Endothelial cell of umbilical vein (primary cell): ENCODE measurements around the gene FRY. TPM values are rescaled to one million over a fixed set of nuclear protein-coding genes. Genes with fewer than 3 reads are reported as not detected.

Source experiments
- BruUV-seq: library from RNA; stranded (reverse); fragments of 400-500 nt; replicated peaks from 2 replicates; lab custom pipeline; 2021; lab: Mats Ljungman, UMichigan
- CTCF ChIA-PET: fragments of 300-600, 350-600 bp; sonication (Branson Sonifier 250); formaldehyde crosslinking; loops from one replicate; lab custom pipeline; 2021; ENCODE audit warnings: antibody characterized with exemption, inconsistent platforms; lab: Charles Lee
- POLR2A ChIA-PET: fragments of 300-600, 350-600 bp; sonication (Branson Sonifier 250); formaldehyde crosslinking; loops from one replicate; lab custom pipeline; 2021; ENCODE audit warnings: antibody characterized with exemption, inconsistent platforms; lab: Charles Lee
- DNase-seq: peaks from one replicate; pipeline ENCODE4 v3.0.0-alpha.2; 2011; ENCODE audit warnings: low read depth, low spot score
- FAIRE-seq: peaks from 2 replicates; lab custom pipeline; 2011; peaks lifted over from hg19 to GRCh38; lab: Jason Lieb, UNC
- H2AFZ ChIP-seq: 2 replicates; pipeline ENCODE4 v1.6.0; 2012; ENCODE audit warnings: low read depth, low read length, control low read depth, inconsistent platforms
- H3K27ac ChIP-seq: 2 replicates; pipeline ENCODE4 v1.5.1; 2011; ENCODE audit warnings: low read depth, mild to moderate bottlenecking, control low read depth, low read length, moderate library complexity; ENCODE audit not compliant: insufficient read depth
- H3K27me3 ChIP-seq, 2 experiments: 2 replicates each; pipeline versions ENCODE4 v1.6.0 to v1.6.1; 2011; ENCODE audit warnings: low read length in 2 of 2, mixed read lengths in 1 of 2; ENCODE audit not compliant: control insufficient read depth in 2 of 2, insufficient read depth in 2 of 2
- H3K36me3 ChIP-seq, 2 experiments: 2 replicates in 1 of 2; 3 replicates in 1 of 2; pipeline ENCODE4 v1.5.1; 2011; ENCODE audit warnings: low read length in 2 of 2, mild to moderate bottlenecking in 1 of 2, moderate library complexity in 1 of 2; ENCODE audit not compliant: control insufficient read depth in 2 of 2, insufficient read depth in 2 of 2; ENCODE audit errors: extremely low read depth in 1 of 2
- H3K4me1 ChIP-seq: 3 replicates; pipeline ENCODE4 v1.5.1; 2011; ENCODE audit warnings: mild to moderate bottlenecking, low read length; ENCODE audit not compliant: control insufficient read depth, insufficient read depth; ENCODE audit errors: extremely low read depth
- H3K4me2 ChIP-seq: 2 replicates; pipeline ENCODE4 v1.6.1; 2011; ENCODE audit warnings: low read length, control low read depth, mixed read lengths; ENCODE audit not compliant: insufficient read depth
- H3K4me3 ChIP-seq, 3 experiments: fragments of 200-600 bp in 1 of 3; sonication (generic), shearing (Covaris generic) in 1 of 3; replicated peaks in 1 of 3; 2 replicates each; pipeline ENCODE4 v1.5.1; 2011 to 2016; ENCODE audit warnings: control low read depth in 3 of 3, low read length in 3 of 3, mild to moderate bottlenecking in 2 of 3, inconsistent platforms in 1 of 3, low read depth in 1 of 3, moderate library complexity in 1 of 3; ENCODE audit not compliant: insufficient read depth in 1 of 3
- H3K79me2 ChIP-seq: 2 replicates; pipeline ENCODE4 v1.6.0; 2012; ENCODE audit warnings: low read length, inconsistent platforms; ENCODE audit not compliant: control insufficient read depth, insufficient read depth
- H3K9ac ChIP-seq: replicated peaks from 2 replicates; pipeline ENCODE3; 2011; ENCODE audit warnings: low read length, control low read depth; ENCODE audit not compliant: insufficient read depth; ENCODE audit errors: extremely low read depth
- H3K9me1 ChIP-seq: replicated peaks from 3 replicates; pipeline ENCODE4 v1.6.0; 2011; ENCODE audit warnings: mild to moderate bottlenecking, low read length; ENCODE audit not compliant: control insufficient read depth, insufficient read depth; ENCODE audit errors: extremely low read depth
- H3K9me3 ChIP-seq: replicated peaks from 2 replicates; pipeline ENCODE4 v1.5.1; 2012; ENCODE audit warnings: low read length, inconsistent platforms; ENCODE audit not compliant: control insufficient read depth, insufficient read depth
- H4K20me1 ChIP-seq: replicated peaks from 2 replicates; pipeline ENCODE3; 2011; ENCODE audit warnings: mild to moderate bottlenecking, low read length; ENCODE audit not compliant: control insufficient read depth, insufficient read depth; ENCODE audit errors: extremely low read depth
- EZH2 ChIP-seq: IDR thresholded peaks from 2 replicates; pipeline ENCODE4 v1.6.1; 2012; ENCODE audit warnings: borderline replicate concordance, low read depth, mild to moderate bottlenecking, moderate library complexity, low read length, inconsistent platforms; ENCODE audit not compliant: severe bottlenecking
- FOS ChIP-seq: IDR thresholded peaks from 2 replicates; pipeline ENCODE4 v1.6.1; 2011; ENCODE audit warnings: mild to moderate bottlenecking, low read length, moderate library complexity, borderline replicate concordance; ENCODE audit not compliant: insufficient read depth
- GATA2 ChIP-seq: IDR thresholded peaks from 2 replicates; pipeline ENCODE4 v1.7.0; 2011; ENCODE audit warnings: low read depth, mild to moderate bottlenecking, moderate library complexity, mixed read lengths, low read length; ENCODE audit not compliant: insufficient read length, insufficient read depth
- JUN ChIP-seq: IDR thresholded peaks from 2 replicates; pipeline ENCODE4 v1.6.1; 2011; ENCODE audit warnings: borderline replicate concordance, low read depth; ENCODE audit not compliant: insufficient read length, insufficient read depth
- MYC ChIP-seq: IDR thresholded peaks from one replicate; pipeline ENCODE4 v1.6.1; 2011; ENCODE audit warnings: mild to moderate bottlenecking, low read depth, low read length
- POLR2A ChIP-seq: IDR thresholded peaks from 2 replicates; pipeline ENCODE4 v1.6.1; 2012; ENCODE audit warnings: low read depth, mild to moderate bottlenecking, control low read depth, low read length
- POLR2AphosphoS5 ChIP-seq: IDR thresholded peaks from 2 replicates; pipeline ENCODE4 v1.6.1; 2012; ENCODE audit warnings: low read depth, mild to moderate bottlenecking, control low read depth, low read length, moderate library complexity; ENCODE audit not compliant: insufficient read depth
- dilution Hi-C: fragments of 300-500 bp; cut with MboI; formaldehyde crosslinking; loops from one replicate; pipeline ENCODE4 v1.15.0; 2019; ENCODE audit warnings: low sequenced_read_pairs; ENCODE audit not compliant: extremely low pct_ligation_motif_present
- intact Hi-C: fragments of 100-400 bp; cut with micrococcal nuclease; formaldehyde crosslinking; loops from one replicate; pipeline ENCODE4 v1.10.0; 2022
- polyA plus RNA-seq, 4 experiments: library from polyadenylated mRNA; depleted of rRNA in 3 of 4; stranded (reverse) in 3 of 4; unstranded in 1 of 4; fragments of >200 nt; gene quantifications; 2 replicates each; pipeline versions ENCODE4 v1.2.1 to v1.2.3, GENCODE V29; 2011 to 2012; ENCODE audit warnings: missing spikeins in 1 of 4
- total RNA-seq: library from RNA; stranded (reverse); gene quantifications from 2 replicates; pipeline ENCODE4 v1.2.3, GENCODE V29; 2021
- TF ChIP-seq, protein P1 (sequence below), 2 donors: IDR thresholded peaks; 1 replicate in 1 of 2; 2 replicates in 1 of 2; pipeline ENCODE4 v1.5.1; 2011; ENCODE audit warnings: low read length in 2 of 2, mild to moderate bottlenecking in 2 of 2, moderate library complexity in 2 of 2, control low read depth in 1 of 2, inconsistent platforms in 1 of 2, low read depth in 1 of 2; ENCODE audit not compliant: insufficient read depth in 1 of 2; ENCODE audit errors: extremely low read depth in 1 of 2
- TF ChIP-seq, protein P2 (sequence below): IDR thresholded peaks from 2 replicates; pipeline ENCODE4 v1.6.1; 2011; ENCODE audit not compliant: insufficient read depth, insufficient read length

FRY gene
- total and polyA plus RNA-seq, 2 donors (not counting 3 experiments of a cell fraction or from before 2014, with no cell fraction given) = 57.3 to 75.8 TPM

DNA sequence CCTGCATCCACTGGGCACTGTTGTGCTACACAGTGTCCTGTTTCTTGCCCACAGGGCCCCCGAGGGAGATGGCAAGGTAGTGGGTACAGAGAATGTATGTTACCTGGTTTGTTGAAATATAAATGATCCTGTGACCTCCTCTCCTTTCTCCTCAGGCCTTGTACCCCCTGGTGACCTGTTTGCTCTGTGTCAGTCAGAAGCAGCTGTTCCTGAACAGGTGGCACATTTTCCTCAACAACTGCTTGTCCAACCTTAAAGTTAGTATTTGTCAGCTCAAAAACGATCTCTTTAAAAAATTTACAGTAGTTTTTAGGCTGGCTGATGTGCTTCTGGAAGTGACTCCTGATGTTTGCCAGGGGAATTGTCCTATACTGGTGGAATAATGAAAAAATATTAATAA is 105.1 kb downstream of the FRY start:
- no peaks in the 10 kb centered on the region for H3K9me3 ChIP-seq
- no TSS peak for BruUV-seq
- H3K4me2 ChIP-seq = no peak overlapping the region
- no peaks in the 10 kb centered on the region for H4K20me1 ChIP-seq
- TF ChIP-seq MYC = no peak
- no peak for TF ChIP-seq POLR2A
- TF ChIP-seq, protein P1, sequence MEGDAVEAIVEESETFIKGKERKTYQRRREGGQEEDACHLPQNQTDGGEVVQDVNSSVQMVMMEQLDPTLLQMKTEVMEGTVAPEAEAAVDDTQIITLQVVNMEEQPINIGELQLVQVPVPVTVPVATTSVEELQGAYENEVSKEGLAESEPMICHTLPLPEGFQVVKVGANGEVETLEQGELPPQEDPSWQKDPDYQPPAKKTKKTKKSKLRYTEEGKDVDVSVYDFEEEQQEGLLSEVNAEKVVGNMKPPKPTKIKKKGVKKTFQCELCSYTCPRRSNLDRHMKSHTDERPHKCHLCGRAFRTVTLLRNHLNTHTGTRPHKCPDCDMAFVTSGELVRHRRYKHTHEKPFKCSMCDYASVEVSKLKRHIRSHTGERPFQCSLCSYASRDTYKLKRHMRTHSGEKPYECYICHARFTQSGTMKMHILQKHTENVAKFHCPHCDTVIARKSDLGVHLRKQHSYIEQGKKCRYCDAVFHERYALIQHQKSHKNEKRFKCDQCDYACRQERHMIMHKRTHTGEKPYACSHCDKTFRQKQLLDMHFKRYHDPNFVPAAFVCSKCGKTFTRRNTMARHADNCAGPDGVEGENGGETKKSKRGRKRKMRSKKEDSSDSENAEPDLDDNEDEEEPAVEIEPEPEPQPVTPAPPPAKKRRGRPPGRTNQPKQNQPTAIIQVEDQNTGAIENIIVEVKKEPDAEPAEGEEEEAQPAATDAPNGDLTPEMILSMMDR (IDR thresholded peaks at IDR 0.05; ENCODE audit: extremely low read depth in 1 of 2, insufficient read depth in 1 of 2, low read depth in 1 of 2, low read length in 2 of 2) = no peak
- no peak for TF ChIP-seq GATA2
- TF ChIP-seq JUN = no peak
- TF ChIP-seq, protein P2, sequence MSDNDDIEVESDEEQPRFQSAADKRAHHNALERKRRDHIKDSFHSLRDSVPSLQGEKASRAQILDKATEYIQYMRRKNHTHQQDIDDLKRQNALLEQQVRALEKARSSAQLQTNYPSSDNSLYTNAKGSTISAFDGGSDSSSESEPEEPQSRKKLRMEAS = no peak
- no peak for TF ChIP-seq FOS
- no peak for TF ChIP-seq POLR2AphosphoS5
- TF ChIP-seq EZH2 = no peak
- ChIA-PET POLR2A (no interaction called here), CTCF (no interaction called here)
- H3K36me3 ChIP-seq = no peaks in the 10 kb centered on the region
- intact Hi-C loops (no loop called here), dilution Hi-C loops (no loop called here)
- no peak overlapping the region for H3K9ac ChIP-seq
- no peaks in the 10 kb centered on the region for H3K79me2 ChIP-seq
- DNase-seq (no peak), FAIRE-seq (no peak)
- H2AFZ ChIP-seq = no peak overlapping the region
- H3K9me1 ChIP-seq = no peaks in the 10 kb centered on the region
- H3K4me1 ChIP-seq = no peaks in the 10 kb centered on the region
- no peaks in the 10 kb centered on the region for H3K27me3 ChIP-seq
- no peak overlapping the region for H3K4me3 ChIP-seq
- no peak overlapping the region for H3K27ac ChIP-seq
